Astrocyte (in vitro differentiated cells and primary cell): Measurements from ENCODE around the gene ARHGAP19. TPM values are rescaled to one million over a fixed set of nuclear protein-coding genes. Genes with fewer than 3 reads are reported as not detected.

ENCODE experiments used
- DNase-seq: peaks from one replicate; pipeline ENCODE4 v3.0.0-alpha.2; 2010; ENCODE audit warnings: low read depth
- FAIRE-seq: peaks from 2 replicates; lab custom pipeline; 2011; peaks lifted over from hg19 to GRCh38; lab: Jason Lieb, UNC
- H2AFZ ChIP-seq: 2 replicates; pipeline ENCODE4 v1.6.0; 2012; ENCODE audit warnings: low read depth, low read length, inconsistent platforms
- H3K27ac ChIP-seq: 2 replicates; pipeline ENCODE4 v1.5.1; 2011; ENCODE audit warnings: low read depth, low read length, inconsistent platforms
- H3K27me3 ChIP-seq: 2 replicates; pipeline ENCODE4 v1.6.0; 2011; ENCODE audit warnings: low read length, inconsistent platforms; ENCODE audit not compliant: insufficient read depth
- H3K36me3 ChIP-seq: 2 replicates; pipeline ENCODE4 v1.5.1; 2011; ENCODE audit warnings: low read length, inconsistent platforms; ENCODE audit not compliant: insufficient read depth
- H3K4me1 ChIP-seq: 2 replicates; pipeline ENCODE4 v1.5.1; 2011; ENCODE audit warnings: low read length, inconsistent platforms; ENCODE audit not compliant: insufficient read depth
- H3K4me2 ChIP-seq: 2 replicates; pipeline ENCODE4 v1.6.0; 2012; ENCODE audit warnings: low read length, inconsistent platforms
- H3K4me3 ChIP-seq: 2 replicates; pipeline ENCODE4 v1.5.1; 2011; ENCODE audit warnings: low read depth, mild to moderate bottlenecking, low read length, inconsistent platforms; ENCODE audit not compliant: insufficient read depth
- H3K79me2 ChIP-seq: 2 replicates; pipeline ENCODE4 v1.6.0; 2012; ENCODE audit warnings: mild to moderate bottlenecking, low read length, inconsistent platforms; ENCODE audit not compliant: insufficient read depth
- H3K9ac ChIP-seq: 2 replicates; pipeline ENCODE4 v1.6.0; 2012; ENCODE audit warnings: mild to moderate bottlenecking, low read length, inconsistent platforms
- H3K9me3 ChIP-seq: 2 replicates; pipeline ENCODE4 v1.5.1; 2012; ENCODE audit warnings: low read depth, mild to moderate bottlenecking, low read length, inconsistent platforms; ENCODE audit not compliant: insufficient read depth
- H4K20me1 ChIP-seq: 2 replicates; pipeline ENCODE4 v1.6.0; 2012; ENCODE audit warnings: low read length, inconsistent platforms; ENCODE audit not compliant: insufficient read depth
- H3K27ac Mint-ChIP-seq: one replicate; pipeline ENCODE4 v1.8.0; 2021; ENCODE audit warnings: mild to moderate bottlenecking, mixed read lengths; ENCODE audit not compliant: unreplicated experiment
- H3K27me3 Mint-ChIP-seq: one replicate; pipeline ENCODE4 v1.8.0; 2021; ENCODE audit warnings: low read depth, mixed read lengths; ENCODE audit not compliant: unreplicated experiment
- H3K36me3 Mint-ChIP-seq: one replicate; pipeline ENCODE4 v1.8.0; 2021; ENCODE audit warnings: low read depth, mixed read lengths; ENCODE audit not compliant: unreplicated experiment
- H3K4me1 Mint-ChIP-seq: one replicate; pipeline ENCODE4 v1.8.0; 2021; ENCODE audit warnings: low read depth, mixed read lengths; ENCODE audit not compliant: unreplicated experiment
- H3K4me3 Mint-ChIP-seq: one replicate; pipeline ENCODE4 v1.8.0; 2021; ENCODE audit warnings: mild to moderate bottlenecking, moderate library complexity, mixed read lengths; ENCODE audit not compliant: unreplicated experiment
- H3K9me3 Mint-ChIP-seq: one replicate; pipeline ENCODE4 v1.8.0; 2021; ENCODE audit warnings: mild to moderate bottlenecking, mixed read lengths; ENCODE audit not compliant: unreplicated experiment
- EZH2 ChIP-seq: IDR thresholded peaks from 2 replicates; pipeline ENCODE4 v1.6.1; 2012; ENCODE audit warnings: mild to moderate bottlenecking, low read length, inconsistent platforms; ENCODE audit not compliant: insufficient read depth
- total RNA-seq: library from RNA; stranded (reverse); gene quantifications from 2 replicates; pipeline ENCODE4 v1.2.1, GENCODE V29; 2021
- TF ChIP-seq, protein P1 (sequence below): IDR thresholded peaks from 2 replicates; pipeline ENCODE4 v1.5.1; 2011; ENCODE audit warnings: low read depth, mild to moderate bottlenecking, inconsistent platforms, low read length, moderate library complexity; ENCODE audit not compliant: insufficient read depth

Gene ARHGAP19
- total RNA-seq, 1 donor from 2014 or later = 9.0 TPM

GRCh38 chr10:97188261-97188711, 104.2 kb downstream of the ARHGAP19 start:
- Histone ChIP-seq H3K27me3 (peaks cover 61% of the 10 kb centered on the region), H3K4me3 (no peak overlapping the region), H2AFZ (no peak overlapping the region), H3K36me3 (no peaks in the 10 kb centered on the region), H3K79me2 (no peaks in the 10 kb centered on the region), H3K9ac (no peak overlapping the region), H3K9me3 (no peaks in the 10 kb centered on the region), H3K4me2 (no peak overlapping the region), H3K27ac (no peak overlapping the region), H4K20me1 (no peaks in the 10 kb centered on the region), H3K4me1 (no peaks in the 10 kb centered on the region)
- TF ChIP-seq EZH2 = no peak
- TF ChIP-seq, protein P1, sequence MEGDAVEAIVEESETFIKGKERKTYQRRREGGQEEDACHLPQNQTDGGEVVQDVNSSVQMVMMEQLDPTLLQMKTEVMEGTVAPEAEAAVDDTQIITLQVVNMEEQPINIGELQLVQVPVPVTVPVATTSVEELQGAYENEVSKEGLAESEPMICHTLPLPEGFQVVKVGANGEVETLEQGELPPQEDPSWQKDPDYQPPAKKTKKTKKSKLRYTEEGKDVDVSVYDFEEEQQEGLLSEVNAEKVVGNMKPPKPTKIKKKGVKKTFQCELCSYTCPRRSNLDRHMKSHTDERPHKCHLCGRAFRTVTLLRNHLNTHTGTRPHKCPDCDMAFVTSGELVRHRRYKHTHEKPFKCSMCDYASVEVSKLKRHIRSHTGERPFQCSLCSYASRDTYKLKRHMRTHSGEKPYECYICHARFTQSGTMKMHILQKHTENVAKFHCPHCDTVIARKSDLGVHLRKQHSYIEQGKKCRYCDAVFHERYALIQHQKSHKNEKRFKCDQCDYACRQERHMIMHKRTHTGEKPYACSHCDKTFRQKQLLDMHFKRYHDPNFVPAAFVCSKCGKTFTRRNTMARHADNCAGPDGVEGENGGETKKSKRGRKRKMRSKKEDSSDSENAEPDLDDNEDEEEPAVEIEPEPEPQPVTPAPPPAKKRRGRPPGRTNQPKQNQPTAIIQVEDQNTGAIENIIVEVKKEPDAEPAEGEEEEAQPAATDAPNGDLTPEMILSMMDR = no peak
- H3K9me3 Mint-ChIP-seq = peaks cover 4% of the 10 kb centered on the region
- peaks cover 79% of the 10 kb centered on the region for H3K27me3 Mint-ChIP-seq
- no peaks in the 10 kb centered on the region for H3K36me3 Mint-ChIP-seq
- no peak overlapping the region for H3K4me3 Mint-ChIP-seq
- DNase-seq (no peak), FAIRE-seq (no peak)
- H3K27ac Mint-ChIP-seq = no peak overlapping the region
- H3K4me1 Mint-ChIP-seq = no peaks in the 10 kb centered on the region

DNA sequence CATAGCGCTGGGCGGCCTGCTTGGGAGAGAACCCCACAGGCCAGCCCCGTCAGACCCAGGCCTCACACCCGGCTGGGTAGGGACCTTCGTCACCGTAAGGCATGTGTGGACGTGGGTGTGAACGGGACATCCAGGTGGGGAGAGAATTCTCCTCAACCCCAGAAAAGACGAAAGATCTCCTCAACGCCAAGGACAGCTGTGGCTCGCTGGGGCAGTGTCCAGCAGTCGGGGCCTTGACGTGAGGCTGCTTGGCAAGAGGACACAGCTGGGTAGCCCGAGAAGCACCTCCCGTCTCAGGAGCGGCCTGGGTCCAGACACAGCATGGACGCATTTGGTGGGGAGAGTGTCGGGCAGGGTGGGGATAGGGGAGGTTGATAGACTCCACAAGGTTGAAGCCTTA, 105.5 kb downstream of the ARHGAP19 start:
- H3K79me2 ChIP-seq = no peaks in the 10 kb centered on the region
- Mint-ChIP-seq H3K4me3 (peak overlapping the region; percentile 58), H3K27me3 (peaks cover 81% of the 10 kb centered on the region), H3K4me1 (no peaks in the 10 kb centered on the region), H3K27ac (no peak overlapping the region), H3K36me3 (no peaks in the 10 kb centered on the region), H3K9me3 (peaks cover 4% of the 10 kb centered on the region)
- H3K9ac ChIP-seq = no peak overlapping the region
- no peak overlapping the region for H3K4me3 ChIP-seq
- no peaks in the 10 kb centered on the region for H3K9me3 ChIP-seq
- TF ChIP-seq, protein P1 = no peak
- no peak for TF ChIP-seq EZH2
- no peaks in the 10 kb centered on the region for H3K36me3 ChIP-seq
- H2AFZ ChIP-seq = no peak overlapping the region
- DNase-seq (no peak), FAIRE-seq (no peak)
- no peak overlapping the region for H3K4me2 ChIP-seq
- peaks cover 59% of the 10 kb centered on the region for H3K27me3 ChIP-seq
- H3K27ac ChIP-seq = no peak overlapping the region
- no peaks in the 10 kb centered on the region for H3K4me1 ChIP-seq
- no peaks in the 10 kb centered on the region for H4K20me1 ChIP-seq

DNA sequence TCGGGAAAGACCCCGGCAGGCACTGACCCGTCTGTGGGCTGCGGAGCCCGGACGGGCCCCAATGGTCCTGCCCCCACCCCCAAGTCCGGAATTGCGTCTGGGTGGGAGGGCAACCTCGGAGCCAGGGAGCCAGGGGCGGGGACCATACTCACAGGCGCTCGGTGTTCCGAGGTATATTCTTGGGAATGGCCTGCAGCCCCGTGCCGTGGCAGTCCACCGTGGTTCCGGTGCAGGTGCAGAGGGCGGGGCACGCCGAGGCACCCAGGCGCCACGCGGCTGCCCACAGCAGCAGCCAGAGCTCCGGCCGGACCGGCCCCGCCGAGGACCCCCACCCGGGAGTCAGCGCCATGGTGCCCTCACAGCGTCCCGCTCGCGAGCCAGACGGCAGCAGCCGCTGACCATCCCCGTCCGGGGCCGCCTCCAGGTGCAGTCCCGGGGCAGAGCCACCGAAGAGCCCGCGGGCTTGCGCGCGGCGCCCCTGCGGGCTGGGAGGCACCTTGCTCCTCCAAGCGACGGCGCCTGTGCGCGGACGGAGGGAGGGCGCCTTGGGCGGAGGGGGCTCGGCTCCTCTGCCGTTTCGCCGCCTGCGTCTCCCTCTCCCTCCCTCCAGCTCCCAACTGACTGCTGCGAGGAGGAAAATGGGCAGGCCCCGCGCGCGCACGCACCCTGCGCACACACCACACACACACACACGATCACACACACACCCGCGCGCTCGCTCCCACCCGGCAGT, 106.9 kb downstream of the ARHGAP19 start, which contains the start of gene SLIT1:
TSS of gene SLIT1 (minus strand) at position 634 of the 733 bp plus-strand sequence. CDS start at position 349, 285 bp downstream.
- FAIRE-seq (no peak), DNase-seq (no peak)
- Mint-ChIP-seq H3K4me1 (no peaks in the 10 kb centered on the region), H3K27ac (no peak within 1 kb of the TSS), H3K9me3 (no peaks in the 10 kb centered on the region), H3K36me3 (no peaks in the 10 kb centered on the region), H3K4me3 (peak within 1 kb of the TSS; percentile 58), H3K27me3 (peaks cover 87% of the 10 kb centered on the region)
- no peak within 1 kb of the TSS for H2AFZ ChIP-seq
- peaks cover 56% of the 10 kb centered on the region for H3K27me3 ChIP-seq
- H3K4me1 ChIP-seq = no peaks in the 10 kb centered on the region
- H3K4me2 ChIP-seq = peak within 1 kb of the TSS; percentile 58
- no peak within 1 kb of the TSS for H3K4me3 ChIP-seq
- no peak within 1 kb of the TSS for H3K27ac ChIP-seq
- H3K9ac ChIP-seq = no peak within 1 kb of the TSS
- TF ChIP-seq, protein P1 = no peak
- TF ChIP-seq EZH2 = peak; percentile 74
- H3K9me3 ChIP-seq = no peaks in the 10 kb centered on the region
- H3K36me3 ChIP-seq = no peaks in the 10 kb centered on the region
- H4K20me1 ChIP-seq = no peaks in the 10 kb centered on the region
- no peaks in the 10 kb centered on the region for H3K79me2 ChIP-seq
